Bladder microvascular endothelial cell (primary cell): ENCODE results near the gene HACE1. TPM values are rescaled to one million over a fixed set of nuclear protein-coding genes. Genes with fewer than 3 reads are reported as not detected.

Source experiments
- total RNA-seq: library from RNA; depleted of rRNA; stranded (reverse); fragments of >200 nt; gene quantifications from 2 replicates; pipeline ENCODE4 v1.2.3, GENCODE V29; 2014

Gene HACE1, protein sequence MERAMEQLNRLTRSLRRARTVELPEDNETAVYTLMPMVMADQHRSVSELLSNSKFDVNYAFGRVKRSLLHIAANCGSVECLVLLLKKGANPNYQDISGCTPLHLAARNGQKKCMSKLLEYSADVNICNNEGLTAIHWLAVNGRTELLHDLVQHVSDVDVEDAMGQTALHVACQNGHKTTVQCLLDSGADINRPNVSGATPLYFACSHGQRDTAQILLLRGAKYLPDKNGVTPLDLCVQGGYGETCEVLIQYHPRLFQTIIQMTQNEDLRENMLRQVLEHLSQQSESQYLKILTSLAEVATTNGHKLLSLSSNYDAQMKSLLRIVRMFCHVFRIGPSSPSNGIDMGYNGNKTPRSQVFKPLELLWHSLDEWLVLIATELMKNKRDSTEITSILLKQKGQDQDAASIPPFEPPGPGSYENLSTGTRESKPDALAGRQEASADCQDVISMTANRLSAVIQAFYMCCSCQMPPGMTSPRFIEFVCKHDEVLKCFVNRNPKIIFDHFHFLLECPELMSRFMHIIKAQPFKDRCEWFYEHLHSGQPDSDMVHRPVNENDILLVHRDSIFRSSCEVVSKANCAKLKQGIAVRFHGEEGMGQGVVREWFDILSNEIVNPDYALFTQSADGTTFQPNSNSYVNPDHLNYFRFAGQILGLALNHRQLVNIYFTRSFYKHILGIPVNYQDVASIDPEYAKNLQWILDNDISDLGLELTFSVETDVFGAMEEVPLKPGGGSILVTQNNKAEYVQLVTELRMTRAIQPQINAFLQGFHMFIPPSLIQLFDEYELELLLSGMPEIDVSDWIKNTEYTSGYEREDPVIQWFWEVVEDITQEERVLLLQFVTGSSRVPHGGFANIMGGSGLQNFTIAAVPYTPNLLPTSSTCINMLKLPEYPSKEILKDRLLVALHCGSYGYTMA
- 13.1 and 18.9 TPM in 2 replicates for total RNA-seq

GRCh38 chr6:104859225-104860146 is at the start of gene HACE1:
Gene HACE1, minus strand, starts transcription at chr6:104859919. Its CDS starts 277 bp downstream, at chr6:104859642.

Other genes with a start within 250 kb of the HACE1 start
- not detected in 2 replicates for gene LIN28B, start 97.2 kb upstream of the HACE1 start, total RNA-seq